ENCODE results near the gene RGS3.
"Not testable (repeated sequence)": the region's sequence is repeated elsewhere in the genome, so short reads cannot be mapped to it uniquely, and the experiment has no call there.

Gene RGS3

GRCh38 chr9:113463418-113464285, at the start of gene RGS3:
Gene RGS3 (plus strand): TSS chr9:113463727. CDS start chr9:113463803, 76 bp downstream.
- no peak for DNase-seq

GRCh38 chr9:113416149-113416721, 47.3 kb upstream of the RGS3 start:
- no peak for DNase-seq

GRCh38 chr9:113417370-113417769, 46.2 kb upstream of the RGS3 start:
- no peak for DNase-seq

- no peak for DNase-seq
Observed at GRCh38 chr9:113421726-113422125, 41.8 kb upstream of the RGS3 start.

DNA sequence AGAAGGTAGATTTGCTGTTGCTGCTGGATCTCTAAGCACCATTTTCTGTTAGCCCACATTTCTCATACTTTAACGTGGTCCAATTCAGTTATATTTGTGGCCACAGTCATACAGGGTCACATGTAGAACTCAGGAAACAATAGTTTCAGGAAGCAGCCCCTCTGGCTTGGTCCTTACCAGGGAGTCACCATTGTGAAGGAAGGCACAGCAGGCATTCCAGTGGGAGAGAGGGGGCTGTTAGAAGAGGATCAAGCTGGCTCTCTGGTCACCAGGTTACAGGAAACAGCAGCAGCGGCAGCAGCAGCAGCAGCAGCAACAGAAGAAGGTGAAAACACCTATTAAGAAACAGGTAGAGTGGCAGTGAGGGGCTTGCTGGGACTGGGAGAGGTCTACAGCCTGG, 38.5 kb upstream of the RGS3 start:
- DNase-seq, result no peak

DNA sequence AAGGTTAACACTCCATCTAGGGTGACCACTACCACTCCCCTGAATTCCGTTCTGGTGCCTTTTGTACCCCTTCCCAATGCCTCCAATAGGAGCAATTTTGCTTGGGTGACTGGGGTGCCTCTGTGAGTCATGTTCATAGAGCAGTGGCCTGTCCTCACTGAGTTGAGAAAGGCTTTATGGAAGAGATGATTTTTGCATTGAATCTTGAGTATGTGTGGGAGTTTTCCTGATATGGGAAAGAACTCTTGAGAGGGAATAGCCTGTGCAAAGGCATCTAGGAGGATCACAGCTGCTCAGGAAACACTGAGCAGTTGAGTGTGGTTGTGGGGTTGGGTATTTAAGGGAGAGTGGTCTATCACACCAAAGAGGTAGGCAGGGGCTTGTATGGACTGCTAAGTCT, 36.8 kb upstream of the RGS3 start:
- DNase-seq, result no peak

DNA sequence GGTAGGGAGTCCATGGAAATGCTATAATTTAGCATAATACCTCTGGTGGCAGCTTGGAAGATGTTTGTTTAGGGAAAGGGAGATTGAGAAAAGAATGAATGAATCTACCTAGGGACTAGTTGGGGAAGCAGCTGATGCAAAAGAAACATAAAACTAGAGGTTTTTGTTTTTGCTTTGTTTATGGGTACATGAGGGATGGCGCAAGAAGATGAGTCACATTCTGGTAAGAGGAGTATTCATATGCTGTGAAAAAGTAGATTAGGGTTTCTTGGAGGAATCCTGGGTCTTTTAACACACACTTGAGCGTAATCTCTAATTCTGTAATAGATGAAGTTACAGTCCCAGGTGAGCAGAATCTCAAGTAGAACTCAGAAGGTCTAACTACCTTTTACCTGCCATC, 35.9 kb upstream of the RGS3 start:
- DNase-seq, result no peak

- no peak for DNase-seq
Observed at GRCh38 chr9:113428062-113428615, 35.4 kb upstream of the RGS3 start.

DNA sequence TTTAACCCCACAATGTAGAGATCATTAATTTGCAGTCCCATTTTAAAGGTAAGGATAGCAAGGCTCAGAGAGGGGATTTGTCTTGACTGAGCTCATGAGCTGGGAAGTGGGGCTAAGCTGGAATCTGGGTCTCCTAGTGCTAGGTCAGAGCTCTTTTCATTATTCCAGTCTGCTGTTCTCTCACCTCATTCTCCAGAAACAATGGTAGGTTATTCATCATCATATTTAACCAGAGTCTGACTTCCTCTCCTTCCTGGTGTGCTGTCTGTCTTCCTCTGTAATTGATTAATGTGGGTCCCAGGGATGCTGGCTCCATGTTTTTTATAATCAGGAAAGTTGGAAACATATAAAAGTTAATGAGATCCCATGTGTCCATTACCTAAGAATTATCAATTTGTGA, 32.3 kb upstream of the RGS3 start:
- no peak for DNase-seq

- no peak for DNase-seq
Observed at GRCh38 chr9:113436728-113437515, 26.6 kb upstream of the RGS3 start.

DNA sequence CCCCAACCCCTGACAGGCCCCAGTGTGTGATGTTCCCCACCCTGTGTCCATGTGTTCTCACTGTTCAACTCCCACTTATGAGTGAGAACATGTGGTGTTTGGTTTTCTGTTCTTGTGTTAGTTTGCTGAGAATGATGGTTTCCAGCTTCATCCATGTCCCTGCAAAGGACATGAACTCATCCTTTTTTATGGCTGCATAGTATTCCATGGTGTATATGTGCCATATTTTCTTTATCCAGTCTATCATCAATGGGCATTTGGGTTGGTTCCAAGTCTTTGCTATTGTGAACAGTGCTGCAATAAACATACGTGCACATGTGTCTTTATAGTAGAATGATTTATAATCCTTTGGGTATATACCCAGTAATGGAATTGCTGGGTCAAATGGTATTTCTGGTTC, 25.8 kb upstream of the RGS3 start:
- not testable (repeated sequence) for DNase-seq

- no peak for DNase-seq
Observed at GRCh38 chr9:113444736-113445135, 18.8 kb upstream of the RGS3 start.

DNA sequence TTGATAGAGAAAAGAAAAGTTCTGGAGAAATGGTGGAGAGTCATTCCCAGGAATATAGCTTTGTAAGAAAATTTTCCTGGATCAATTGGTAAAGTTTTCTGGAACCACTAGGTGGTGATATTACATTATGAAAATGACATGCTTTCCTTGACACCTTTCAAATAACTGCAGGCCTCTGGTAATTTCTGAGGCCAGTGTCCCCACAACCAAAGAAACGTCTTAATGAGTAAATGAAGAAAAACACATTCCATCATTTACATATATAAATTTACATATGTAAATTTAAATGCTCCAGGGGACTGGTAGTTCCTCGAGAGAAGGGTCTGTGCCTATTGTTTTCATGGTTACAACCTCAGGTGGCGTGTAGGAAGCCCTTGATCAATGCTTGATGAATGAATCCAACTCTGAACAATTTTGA, 17.2 kb upstream of the RGS3 start:
- no peak for DNase-seq

DNA sequence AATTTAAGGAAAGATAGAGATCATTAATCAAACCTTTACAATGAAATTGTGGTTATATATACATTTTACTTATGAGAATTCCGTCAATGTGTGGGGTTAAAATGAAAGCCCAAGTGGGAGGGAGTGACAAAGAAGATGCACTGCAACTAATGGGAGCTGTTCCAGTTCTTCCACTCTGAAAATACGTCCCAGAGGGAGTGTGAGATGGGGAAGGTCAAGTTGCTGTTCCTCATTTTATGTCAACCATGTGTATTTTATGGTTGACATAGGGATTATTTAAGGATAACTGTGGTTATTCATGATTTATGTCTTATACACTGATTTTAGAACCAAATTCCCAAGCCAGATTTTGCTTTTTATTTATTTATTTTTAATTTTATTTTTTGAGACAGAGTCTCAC, 14.2 kb upstream of the RGS3 start:
- DNase-seq, result no peak

- DNase-seq, result no peak
Observed at GRCh38 chr9:113452113-113452605, 11.4 kb upstream of the RGS3 start.

GRCh38 chr9:113454914-113455761, 8.4 kb upstream of the RGS3 start:
- DNase-seq, result no peak

DNA sequence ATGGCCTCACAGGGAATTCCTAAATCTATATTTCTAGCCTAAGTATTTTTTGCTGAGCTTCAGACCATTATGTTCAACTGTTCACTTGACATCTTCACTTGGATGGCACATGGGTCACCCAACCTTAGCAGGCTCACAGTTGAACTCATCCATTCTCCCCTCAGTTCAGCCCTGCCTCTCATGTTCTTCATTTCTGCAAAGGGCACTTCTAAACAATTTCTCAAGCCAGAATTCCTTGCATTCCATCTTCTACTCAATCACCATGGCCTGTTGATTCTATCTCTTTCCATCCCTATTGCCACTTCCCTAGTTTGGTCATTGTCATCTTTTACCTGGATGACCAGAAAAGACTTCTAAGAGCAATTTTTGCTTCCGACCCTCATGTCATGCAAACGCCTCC, 7.3 kb upstream of the RGS3 start:
- DNase-seq, result no peak

GRCh38 chr9:113461285-113461684, 2.2 kb upstream of the RGS3 start:
- DNase-seq, result no peak

GRCh38 chr9:113461943-113462342, 1.6 kb upstream of the RGS3 start:
- DNase-seq, result no peak

- no peak for DNase-seq
Observed at GRCh38 chr9:113462781-113463286, 693 bp upstream of the RGS3 start.

DNA sequence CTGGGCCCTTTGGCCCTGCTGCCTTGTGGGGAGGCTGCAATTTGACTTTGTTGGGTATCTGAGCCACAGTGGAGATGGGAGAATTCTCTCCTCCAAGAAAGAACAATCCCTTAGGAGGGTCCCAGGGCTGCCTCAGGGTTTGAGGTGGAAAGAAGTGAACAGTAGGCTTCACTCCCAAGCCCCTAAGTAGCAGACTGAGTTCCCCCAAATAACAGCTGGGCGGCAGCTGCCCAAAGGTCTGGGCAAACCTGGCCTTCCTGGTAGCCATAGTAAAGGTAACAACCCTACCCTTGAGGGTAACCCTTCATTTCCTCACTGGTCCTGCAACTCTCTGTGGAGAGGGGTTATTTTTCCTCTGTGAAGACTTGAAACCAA, 746 bp downstream of the RGS3 start:
- DNase-seq, result no peak

DNA sequence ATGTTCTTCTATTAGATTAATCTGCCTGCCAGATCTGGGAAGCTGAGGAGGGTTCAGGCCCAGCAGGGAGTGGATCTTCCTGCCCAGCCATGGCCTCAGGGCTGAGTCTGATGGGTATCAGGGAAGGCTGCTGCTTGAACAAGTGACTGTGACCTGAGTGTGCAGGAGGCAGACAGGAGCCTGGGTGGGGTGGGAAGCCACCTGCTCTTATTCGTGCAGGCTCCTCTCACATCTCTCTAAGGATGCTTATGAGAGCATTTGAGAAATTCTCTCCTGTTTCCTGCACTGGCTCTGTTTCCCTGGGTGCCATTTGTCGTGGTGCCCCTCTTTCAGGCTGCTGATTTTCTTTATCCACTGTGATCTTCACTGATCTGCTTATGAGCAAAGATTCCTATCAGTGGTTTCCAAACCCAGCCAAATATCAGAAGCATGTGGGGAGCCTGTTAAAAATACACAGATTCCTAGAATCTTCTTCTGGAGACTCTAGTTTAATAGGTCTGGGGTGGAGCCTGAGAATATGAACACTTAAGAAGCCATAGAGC, 2.1 kb downstream of the RGS3 start:
- no peak for DNase-seq

All from activated CD8-positive, alpha-beta memory T cell treated with anti-CD3 and anti-CD28 coated beads, Interleukin-2, amount 50 U/mL, for 4 hours (primary cell).